ENCODE measurements around the gene TNFRSF14. TPM values are rescaled to one million over a fixed set of nuclear protein-coding genes. Genes with fewer than 3 reads are reported as not detected.
"Not testable (repeated sequence)": the region's sequence is repeated elsewhere in the genome, so short reads cannot be mapped to it uniquely, and the experiment has no call there.

The TNFRSF14 gene
- total and polyA plus RNA-seq, 2 experiments from 2014 or later = 7.8 to 13.3 TPM

DNA sequence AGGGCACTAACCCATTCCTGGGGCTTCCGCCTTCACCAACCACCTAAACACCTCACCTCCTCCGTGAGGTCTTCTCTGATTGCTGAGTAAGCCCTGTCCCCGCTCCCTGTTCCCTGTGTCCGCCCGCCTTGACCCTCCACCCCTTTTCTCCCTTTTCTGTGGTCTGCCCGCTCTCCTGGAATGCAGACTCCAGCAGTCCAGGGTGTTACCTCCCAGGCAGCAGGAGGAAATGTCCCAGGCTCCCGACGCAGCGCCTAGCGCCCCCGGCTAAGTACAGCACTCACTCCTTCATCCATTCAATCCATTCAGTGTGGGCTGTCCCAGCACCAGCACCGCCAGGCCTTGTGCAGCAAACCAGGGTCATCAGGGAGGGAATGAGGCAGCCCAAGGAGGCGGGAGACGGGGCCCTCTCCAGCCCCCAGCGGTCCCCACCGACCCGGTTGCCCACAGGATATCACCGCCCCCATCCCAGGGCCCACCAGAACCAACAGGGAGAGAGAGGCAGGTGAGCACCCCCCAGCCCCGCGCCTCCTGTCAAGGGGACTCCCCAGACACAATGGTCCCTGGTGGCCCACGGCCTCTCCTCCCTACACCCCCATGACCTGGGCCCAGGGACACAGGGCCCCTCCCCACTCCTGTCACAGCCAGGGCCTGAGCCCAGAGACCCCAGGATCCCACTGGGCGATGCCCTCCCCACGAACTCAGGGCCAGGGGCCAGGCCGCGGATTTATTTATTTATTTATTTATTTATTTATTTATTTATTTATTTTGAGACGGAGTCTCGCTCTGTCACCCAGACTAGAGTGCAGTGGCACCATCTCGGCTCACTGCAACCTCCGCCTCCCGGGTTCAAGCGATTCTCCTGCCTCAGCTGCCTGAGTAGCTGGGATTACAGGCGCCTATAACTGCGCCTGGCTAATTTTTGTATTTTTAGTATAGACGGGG is 10.2 kb downstream of the TNFRSF14 start:
- Histone ChIP-seq H3F3A (ENCODE audit: insufficient read depth) (no peaks in the 10 kb centered on the region), H3K36me3 (ENCODE audit: low read depth) (no peaks in the 10 kb centered on the region), H3K4me3 (no peak overlapping the region), H3K9me3 (ENCODE audit: low read depth) (no peaks in the 10 kb centered on the region), H3K79me2 (ENCODE audit: insufficient read depth) (no peaks in the 10 kb centered on the region), H3K4me1 (ENCODE audit: insufficient read depth) (no peaks in the 10 kb centered on the region), H3K4me2 (ENCODE audit: unreplicated experiment) (no peak overlapping the region), H3K27me3 (replicated peaks; ENCODE audit: insufficient read depth) (peaks cover 23% of the 10 kb centered on the region), H3K9me2 (ENCODE audit: insufficient read depth) (no peaks in the 10 kb centered on the region), H3K27ac (no peak overlapping the region), H2AFZ (no peak overlapping the region), H3K9ac (no peak overlapping the region), H4K20me1 (ENCODE audit: insufficient read depth) (no peaks in the 10 kb centered on the region)
- in situ Hi-C loops (cut with MboI) = no loop called here
- 47 to 48% methylated on average over 25 to 33 of the region's 34 CpGs for WGBS, 2 experiments (ENCODE audit: low coverage in 1 of 2, low lambda C conversion rate in 2 of 2, missing lambda C conversion rate in 2 of 2)
- DNase-seq = no peak
- TF ChIP-seq EZH2phosphoT487 (IDR thresholded peaks at IDR 0.05; ENCODE audit: insufficient read depth, low read depth) = no peak
- no peak for TF ChIP-seq EZH2 (IDR thresholded peaks at IDR 0.05; ENCODE audit: insufficient read depth, poor library complexity, severe bottlenecking)

DNA sequence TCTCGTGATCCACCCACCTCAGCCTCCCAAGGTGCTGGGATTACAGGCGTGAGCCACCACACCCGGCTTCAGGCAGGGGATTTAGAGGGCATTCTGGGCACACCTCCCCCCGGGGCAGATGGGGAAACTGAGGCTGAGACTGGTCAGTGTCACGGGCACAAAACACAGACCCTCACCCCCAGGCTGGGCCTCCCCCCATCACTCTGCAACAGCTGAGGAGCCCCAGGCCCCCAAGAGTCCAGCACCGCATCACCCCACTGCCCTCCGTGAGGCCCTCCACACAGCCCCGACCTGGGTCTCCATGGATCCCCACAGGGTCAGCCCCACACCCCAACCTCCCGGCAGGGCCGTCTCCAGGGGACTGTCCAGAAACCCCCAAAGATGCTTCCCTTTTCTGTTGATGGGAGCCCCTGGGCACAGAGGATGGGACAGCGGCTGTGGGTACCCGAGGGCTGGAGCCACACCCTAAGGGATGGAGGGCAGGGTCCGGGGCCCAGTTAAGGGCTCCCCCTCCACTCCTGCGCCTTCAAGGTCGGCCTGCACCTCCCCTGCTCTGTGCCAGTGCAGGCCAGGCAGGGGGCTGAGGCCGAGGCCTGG is 11.0 kb downstream of the TNFRSF14 start:
- H3K27ac ChIP-seq = no peak overlapping the region
- no peak for DNase-seq
- no peak overlapping the region for H3K4me3 ChIP-seq
- TF ChIP-seq EZH2 (IDR thresholded peaks at IDR 0.05; ENCODE audit: insufficient read depth, poor library complexity, severe bottlenecking) = no peak
- TF ChIP-seq EZH2phosphoT487 (IDR thresholded peaks at IDR 0.05; ENCODE audit: insufficient read depth, low read depth) = no peak
- H4K20me1 ChIP-seq (ENCODE audit: insufficient read depth) = no peaks in the 10 kb centered on the region
- H2AFZ ChIP-seq = no peak overlapping the region
- H3K27me3 ChIP-seq (replicated peaks; ENCODE audit: insufficient read depth) = peaks cover 23% of the 10 kb centered on the region
- H3F3A ChIP-seq (ENCODE audit: insufficient read depth) = no peaks in the 10 kb centered on the region
- H3K9me3 ChIP-seq (ENCODE audit: low read depth) = no peaks in the 10 kb centered on the region
- H3K4me2 ChIP-seq (ENCODE audit: unreplicated experiment) = no peak overlapping the region
- 40 to 52% methylated on average over 15 to 16 of the region's 16 CpGs for WGBS, 2 experiments (ENCODE audit: low coverage in 1 of 2, low lambda C conversion rate in 2 of 2, missing lambda C conversion rate in 2 of 2)
- no peaks in the 10 kb centered on the region for H3K4me1 ChIP-seq (ENCODE audit: insufficient read depth)
- H3K36me3 ChIP-seq (ENCODE audit: low read depth) = no peaks in the 10 kb centered on the region
- no peak overlapping the region for H3K9ac ChIP-seq
- H3K79me2 ChIP-seq (ENCODE audit: insufficient read depth) = no peaks in the 10 kb centered on the region
- no peaks in the 10 kb centered on the region for H3K9me2 ChIP-seq (ENCODE audit: insufficient read depth)
- in situ Hi-C loops (cut with MboI) = no loop called here

DNA sequence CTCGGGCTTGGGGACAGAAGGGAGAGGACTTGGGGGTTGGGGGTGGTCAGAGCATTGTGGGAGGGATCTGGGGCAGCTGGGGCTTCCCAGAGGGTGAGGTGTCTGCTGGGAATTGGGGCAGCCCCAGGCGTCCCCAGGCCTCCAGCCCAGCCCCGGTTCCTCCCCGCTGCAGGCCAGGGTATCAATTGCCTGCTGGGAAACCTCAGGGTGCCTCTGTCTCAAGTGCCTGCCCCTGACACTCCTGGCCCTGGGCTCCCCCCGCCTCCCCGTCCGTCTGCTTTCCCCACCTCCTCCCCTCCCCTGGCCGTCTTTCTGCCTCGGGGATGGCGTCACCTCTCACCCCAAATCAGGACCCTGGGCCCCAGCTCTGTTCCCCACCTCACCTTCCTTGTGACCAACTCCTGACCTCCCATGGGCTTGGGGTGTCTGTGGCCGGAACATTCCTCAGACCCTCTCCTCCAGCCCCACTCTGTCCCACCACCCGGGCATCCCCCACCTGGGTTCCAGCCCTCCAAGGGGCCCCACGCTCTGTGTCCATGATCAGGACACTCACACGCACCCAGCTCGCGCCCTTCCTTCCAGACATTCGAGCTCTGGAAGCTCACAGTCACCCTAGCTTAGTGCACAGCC is 12.1 kb downstream of the TNFRSF14 start:
- 16 to 26% methylated on average over 5 to 8 of the region's 17 CpGs for WGBS, 2 experiments (ENCODE audit: low coverage in 1 of 2, low lambda C conversion rate in 2 of 2, missing lambda C conversion rate in 2 of 2)
- DNase-seq; H4K20me1 ChIP-seq (ENCODE audit: insufficient read depth); H2AFZ ChIP-seq; H3K79me2 ChIP-seq (ENCODE audit: insufficient read depth); H3K4me2 ChIP-seq (ENCODE audit: unreplicated experiment); H3K36me3 ChIP-seq (ENCODE audit: low read depth); H3K4me1 ChIP-seq (ENCODE audit: insufficient read depth); H3K27ac ChIP-seq; H3F3A ChIP-seq (ENCODE audit: insufficient read depth); in situ Hi-C loops (cut with MboI); H3K4me3 ChIP-seq; H3K9me3 ChIP-seq (ENCODE audit: low read depth); H3K9me2 ChIP-seq (ENCODE audit: insufficient read depth); H3K9ac ChIP-seq: not testable (repeated sequence)
- H3K27me3 ChIP-seq (replicated peaks; ENCODE audit: insufficient read depth) = peaks cover 25% of the 10 kb centered on the region

DNA sequence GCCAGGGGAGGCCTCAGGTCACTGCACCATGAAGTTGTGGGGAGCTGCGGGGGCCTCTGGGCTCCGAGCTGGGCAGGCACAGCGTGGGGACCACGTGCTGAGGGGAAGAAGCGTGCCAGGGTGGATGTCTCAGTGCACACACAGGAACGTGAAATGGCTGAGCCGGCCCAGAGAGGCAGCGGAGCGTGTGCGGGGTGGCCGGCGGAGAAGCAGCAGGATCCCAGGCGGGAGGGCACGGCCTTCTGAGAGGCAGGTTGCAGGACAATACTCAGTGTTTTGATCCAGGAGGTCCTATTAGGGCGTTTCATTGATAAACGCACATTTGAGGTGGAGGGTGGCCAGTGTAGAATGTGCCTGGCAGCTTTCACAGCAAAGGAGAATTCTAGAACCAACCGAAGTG is 12.9 kb downstream of the TNFRSF14 start:
- Histone ChIP-seq H3K4me3 (no peak overlapping the region), H3K79me2 (ENCODE audit: insufficient read depth) (no peaks in the 10 kb centered on the region), H3K36me3 (ENCODE audit: low read depth) (no peaks in the 10 kb centered on the region), H3K9me2 (ENCODE audit: insufficient read depth) (no peaks in the 10 kb centered on the region), H3K4me1 (ENCODE audit: insufficient read depth) (no peaks in the 10 kb centered on the region), H3K4me2 (ENCODE audit: unreplicated experiment) (no peak overlapping the region), H3K27me3 (replicated peaks; ENCODE audit: insufficient read depth) (peaks cover 32% of the 10 kb centered on the region), H3K27ac (no peak overlapping the region), H2AFZ (no peak overlapping the region), H3K9ac (no peak overlapping the region), H3K9me3 (ENCODE audit: low read depth) (no peaks in the 10 kb centered on the region), H4K20me1 (ENCODE audit: insufficient read depth) (no peaks in the 10 kb centered on the region), H3F3A (ENCODE audit: insufficient read depth) (no peaks in the 10 kb centered on the region)
- DNase-seq = no peak
- TF ChIP-seq EZH2 (IDR thresholded peaks at IDR 0.05; ENCODE audit: insufficient read depth, poor library complexity, severe bottlenecking) = no peak
- no peak for TF ChIP-seq EZH2phosphoT487 (IDR thresholded peaks at IDR 0.05; ENCODE audit: insufficient read depth, low read depth)
- WGBS, 2 experiments (ENCODE audit: low coverage in 1 of 2, low lambda C conversion rate in 2 of 2, missing lambda C conversion rate in 2 of 2) = 63 to 78% methylated on average over 15 to 17 of the region's 17 CpGs
- in situ Hi-C loops (cut with MboI) = no loop called here

DNA sequence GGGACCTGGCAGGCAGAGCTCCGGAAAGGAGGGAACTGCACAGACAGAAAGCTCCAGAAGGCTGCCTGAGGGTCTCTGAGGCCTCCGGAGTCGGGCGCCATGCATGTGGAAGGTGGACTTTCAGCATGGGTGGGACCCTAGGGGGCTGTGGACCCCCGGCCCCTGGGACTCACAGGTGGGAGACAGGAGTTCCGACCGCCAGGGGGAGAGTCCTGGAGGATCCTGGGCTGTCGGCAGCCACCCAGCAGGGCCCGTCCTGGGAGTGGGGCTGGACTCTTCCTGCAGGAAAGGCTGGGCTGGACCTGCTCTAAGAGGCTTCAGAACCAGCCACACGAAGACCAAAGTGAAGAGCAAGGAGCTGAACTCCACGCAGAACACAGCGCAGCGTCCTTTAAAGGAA is 13.5 kb downstream of the TNFRSF14 start:
- H4K20me1 ChIP-seq (ENCODE audit: insufficient read depth); H3F3A ChIP-seq (ENCODE audit: insufficient read depth); H3K4me2 ChIP-seq (ENCODE audit: unreplicated experiment); H3K9ac ChIP-seq; H3K9me3 ChIP-seq (ENCODE audit: low read depth); H3K4me1 ChIP-seq (ENCODE audit: insufficient read depth); in situ Hi-C loops (cut with MboI); H3K36me3 ChIP-seq (ENCODE audit: low read depth); DNase-seq; H3K9me2 ChIP-seq (ENCODE audit: insufficient read depth); H3K27ac ChIP-seq; H3K79me2 ChIP-seq (ENCODE audit: insufficient read depth); H3K4me3 ChIP-seq; H2AFZ ChIP-seq: not testable (repeated sequence)
- 59 to 65% methylated on average over 13 of the region's 13 CpGs for WGBS, 2 experiments (ENCODE audit: low coverage in 1 of 2, low lambda C conversion rate in 2 of 2, missing lambda C conversion rate in 2 of 2)
- H3K27me3 ChIP-seq (replicated peaks; ENCODE audit: insufficient read depth) = peaks cover 37% of the 10 kb centered on the region
